GM18498 (cell line): ENCODE data around the gene ROCK1.

Source experiments
- ATAC-seq: cut with Tn5 transposase; IDR thresholded peaks from one replicate; pipeline ENCODE4 v1.9.1; 2021; ENCODE audit warnings: mild to moderate bottlenecking, moderate library complexity; ENCODE audit not compliant: unreplicated experiment

ROCK1 gene

DNA sequence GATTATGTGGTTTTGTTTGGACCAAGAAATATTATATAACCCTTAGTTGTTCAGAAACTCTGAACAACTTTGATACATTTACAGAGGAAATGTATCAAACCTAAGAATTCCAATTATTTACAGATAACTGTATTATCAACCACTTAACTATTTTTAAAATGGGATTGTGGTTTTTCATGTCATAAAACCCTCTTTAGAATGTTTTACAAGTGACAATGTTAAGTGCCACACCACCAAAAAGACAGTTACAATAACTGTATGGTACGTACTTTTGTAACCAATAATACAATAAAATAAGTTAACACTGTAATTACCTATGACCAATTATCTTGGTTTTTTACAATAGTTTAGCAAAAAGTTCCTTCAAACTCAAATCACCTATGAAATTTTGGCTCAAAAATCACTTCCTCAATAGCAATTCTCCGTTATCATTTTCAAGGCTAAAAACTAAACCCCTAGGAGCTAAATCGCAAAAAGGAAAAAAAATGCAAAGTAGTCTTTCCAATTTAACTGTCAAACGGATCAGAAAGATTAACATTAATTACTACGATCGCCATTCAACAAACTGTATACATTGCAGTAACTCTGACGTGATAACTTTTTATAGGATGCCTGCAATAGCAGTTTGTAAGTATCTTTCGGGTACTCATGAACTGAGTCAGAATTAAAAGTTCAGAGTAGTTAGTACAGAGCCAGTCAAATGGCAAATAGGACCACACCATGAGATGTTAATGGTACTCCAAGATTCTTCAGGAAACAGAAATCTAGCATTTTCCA, 1.5 kb downstream of the ROCK1 start:
- peak; percentile 1 for ATAC-seq

DNA sequence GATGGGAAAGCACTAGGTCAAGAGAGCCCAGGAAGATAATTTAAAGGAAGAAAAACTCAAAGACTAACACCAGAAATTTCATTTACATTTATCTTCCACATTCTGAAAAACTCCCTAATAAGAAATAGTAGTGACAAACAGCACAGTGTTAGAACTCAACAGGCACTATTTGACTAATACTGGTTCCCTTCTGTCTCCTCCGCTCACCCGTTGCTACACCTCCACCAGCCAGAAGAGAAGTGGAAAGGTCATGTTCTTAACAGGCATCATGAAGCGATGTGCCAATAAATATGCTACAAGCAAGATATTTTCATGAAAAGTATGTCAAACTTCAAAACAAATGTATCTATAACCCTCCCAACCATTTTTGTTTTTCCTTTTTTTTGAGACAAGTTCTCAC, 5.7 kb downstream of the ROCK1 start:
- ATAC-seq, result peak; percentile 39

DNA sequence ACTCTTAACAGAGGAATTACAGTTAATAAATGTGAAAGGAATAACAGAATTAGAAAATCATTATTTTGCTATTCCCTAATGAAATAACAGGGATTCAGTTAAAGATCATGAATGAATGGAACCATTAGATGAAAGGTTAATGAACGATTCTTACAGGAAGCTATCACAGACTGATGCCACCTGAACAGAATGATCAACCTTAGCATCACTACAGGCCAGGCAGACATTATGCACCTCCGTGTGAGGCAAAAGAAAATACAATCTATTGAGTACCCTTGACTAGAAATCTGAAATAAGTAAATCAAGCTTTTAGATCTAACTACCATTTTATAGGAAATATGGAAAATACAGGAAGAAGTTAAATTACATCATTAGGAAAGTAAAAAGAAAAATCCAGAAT, 10.4 kb downstream of the ROCK1 start:
- no peak for ATAC-seq

DNA sequence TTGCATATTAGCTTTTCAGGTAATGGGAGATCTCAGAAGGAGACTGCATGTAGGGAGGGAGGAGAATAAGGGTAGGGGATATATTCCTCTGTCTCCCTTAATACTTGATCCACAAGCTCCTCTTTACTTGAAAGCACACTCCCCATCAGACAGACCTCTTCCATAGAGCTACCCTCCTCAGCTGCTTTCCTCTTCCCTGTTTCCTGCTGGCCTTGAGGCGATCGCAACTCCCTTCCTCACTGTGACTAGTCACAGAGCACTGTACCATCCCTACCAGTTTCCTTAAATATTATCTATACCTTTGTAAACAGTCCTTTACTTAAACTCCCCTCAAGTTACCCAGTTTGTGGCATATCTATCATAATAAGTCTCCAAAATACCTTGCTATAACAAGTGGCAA, 10.9 kb downstream of the ROCK1 start:
- ATAC-seq, result no peak

DNA sequence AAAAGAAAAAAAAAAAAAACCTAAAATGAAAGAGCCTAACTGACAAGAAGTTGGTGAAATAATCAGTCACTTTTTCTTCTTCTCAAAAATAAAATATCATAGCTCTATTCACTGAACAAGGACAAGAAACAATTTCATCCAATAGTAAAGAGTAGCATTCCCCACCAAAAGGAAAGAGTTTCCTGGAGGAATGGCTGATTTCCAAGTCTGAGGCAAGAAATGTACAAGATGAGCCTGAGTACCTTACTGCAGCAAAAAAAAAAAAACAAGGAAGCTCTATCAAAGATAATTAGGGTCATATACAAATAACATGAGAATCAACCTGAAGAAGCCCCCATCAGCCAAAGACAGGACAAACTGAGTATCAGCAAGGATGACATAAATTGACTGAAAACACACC, 11.5 kb downstream of the ROCK1 start:
- no peak for ATAC-seq

DNA sequence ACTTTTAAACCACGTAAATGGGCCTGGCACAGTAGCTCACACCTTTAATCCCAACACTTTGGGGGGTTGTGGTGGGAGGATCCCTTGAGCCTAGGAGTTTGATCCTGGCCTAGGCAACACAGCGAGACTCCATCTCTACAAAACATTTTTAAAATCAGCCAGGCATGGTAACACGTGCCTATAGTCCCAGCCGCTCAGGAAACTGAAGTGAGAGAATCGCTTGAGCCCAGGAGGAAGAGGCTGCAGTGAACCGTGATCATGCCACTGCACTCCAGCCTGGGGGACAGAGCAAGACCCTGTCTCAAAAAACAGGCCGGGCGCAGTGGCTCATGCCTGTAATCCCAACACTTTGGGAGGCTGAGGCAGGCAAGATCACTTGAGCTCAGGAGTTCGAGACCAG, 12.2 kb downstream of the ROCK1 start:
- peak; percentile 83 for ATAC-seq

DNA sequence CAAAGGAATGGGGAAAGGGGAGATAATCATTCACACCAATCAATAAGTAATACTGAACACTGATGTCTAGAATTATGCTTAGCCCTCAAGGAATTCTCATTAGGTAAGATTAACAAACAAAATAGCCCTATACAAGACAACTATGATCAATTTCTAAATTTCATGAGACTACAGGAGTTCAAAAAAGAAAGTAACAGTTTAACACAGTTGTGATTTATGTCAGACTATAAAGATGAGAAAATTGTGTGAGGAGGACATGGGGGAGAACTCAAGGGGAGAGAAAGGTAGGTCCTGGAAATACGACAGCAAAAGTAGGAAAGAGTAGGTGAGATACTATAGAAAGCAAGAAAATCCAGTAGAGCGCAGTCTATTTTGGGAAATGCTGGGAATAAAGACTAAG, 14.9 kb downstream of the ROCK1 start:
- no peak for ATAC-seq

DNA sequence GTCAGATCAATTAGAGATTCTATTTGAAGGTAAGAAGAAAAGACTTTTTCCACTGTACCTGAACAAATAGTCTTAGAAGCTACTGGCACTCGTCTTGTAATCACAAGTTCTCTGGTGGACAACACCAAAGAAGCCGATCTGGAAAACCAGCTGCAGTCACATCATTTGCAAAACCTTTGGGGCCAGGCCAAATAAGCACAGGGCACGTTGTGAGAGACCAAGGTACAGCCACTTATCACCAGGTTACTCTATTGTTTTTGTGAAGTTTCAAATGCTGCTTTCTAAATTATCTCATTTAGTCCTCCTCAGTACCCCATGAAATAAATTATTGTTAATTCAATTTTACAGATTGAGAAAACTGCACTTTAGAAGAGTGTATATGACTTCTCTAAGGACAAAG, 18.5 kb downstream of the ROCK1 start:
- no peak for ATAC-seq

DNA sequence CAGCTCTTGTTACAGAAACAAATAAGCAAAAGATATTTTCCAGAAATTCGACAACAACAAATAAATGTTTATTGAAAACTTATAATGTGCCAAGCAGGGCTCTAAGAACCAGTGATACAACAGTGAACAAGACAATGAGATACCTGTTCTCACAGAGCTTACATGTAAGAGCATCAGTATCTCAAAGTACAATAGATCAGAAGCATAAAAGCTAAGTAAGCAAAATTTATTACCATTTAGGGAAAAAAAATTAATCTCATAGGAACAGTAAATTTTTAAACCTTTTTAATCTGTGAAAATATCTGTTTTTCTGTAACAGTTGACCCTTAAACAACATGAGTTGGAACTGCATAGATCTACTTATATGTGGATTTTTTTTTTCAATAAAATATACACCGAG, 20.9 kb downstream of the ROCK1 start:
- no peak for ATAC-seq

DNA sequence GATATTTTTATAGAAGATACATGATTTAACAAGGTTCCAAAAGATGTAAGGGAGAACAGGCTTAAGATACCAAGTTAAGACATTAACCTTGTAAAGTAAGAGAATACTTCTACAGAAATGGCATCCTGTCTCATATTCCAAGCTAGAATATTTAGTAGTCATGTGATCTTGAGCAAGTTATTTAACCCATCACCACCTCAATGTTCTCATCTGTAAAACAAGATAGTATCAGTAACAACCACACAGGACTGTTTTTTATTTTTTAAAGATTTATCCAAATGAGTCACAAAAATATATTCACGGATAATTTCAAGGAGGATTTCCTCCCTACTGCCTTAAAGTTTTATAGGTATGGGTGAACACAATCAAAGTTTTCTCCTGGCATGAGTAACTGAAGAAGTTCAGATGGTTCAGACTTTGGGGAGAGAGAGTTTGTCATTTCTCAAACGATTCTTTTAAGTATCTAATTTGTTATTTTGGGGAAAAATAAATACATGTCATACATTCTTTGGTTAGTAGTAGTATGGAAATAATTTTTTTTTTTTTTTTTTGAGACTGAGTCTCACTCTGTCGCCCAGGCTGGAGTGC, 25.9 kb downstream of the ROCK1 start:
- no peak for ATAC-seq

DNA sequence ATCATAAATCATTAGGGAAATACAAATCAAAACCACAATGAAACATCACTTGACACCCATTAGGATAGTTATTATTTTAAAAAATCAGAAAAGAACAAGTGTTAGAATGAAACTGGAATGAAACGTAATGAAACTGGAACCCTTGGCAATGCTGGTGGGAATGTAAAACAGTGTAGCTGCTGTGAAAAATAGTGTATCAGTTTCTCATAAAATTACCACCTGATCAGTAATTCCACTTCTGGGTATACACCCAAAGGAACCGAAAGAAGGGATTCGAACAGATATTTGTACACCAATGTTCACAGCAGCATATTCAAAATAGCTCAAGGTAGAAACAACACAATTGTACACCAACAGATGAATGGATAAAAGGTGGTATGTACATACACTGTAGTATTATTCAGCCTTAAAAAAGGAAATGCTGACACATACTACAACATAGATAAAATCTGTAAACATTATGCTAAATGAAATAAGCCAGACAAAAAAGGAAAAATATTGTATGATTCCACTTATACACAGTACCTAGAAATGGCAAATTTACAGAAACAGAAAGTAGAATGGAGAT, 27.0 kb downstream of the ROCK1 start:
- no peak for ATAC-seq

DNA sequence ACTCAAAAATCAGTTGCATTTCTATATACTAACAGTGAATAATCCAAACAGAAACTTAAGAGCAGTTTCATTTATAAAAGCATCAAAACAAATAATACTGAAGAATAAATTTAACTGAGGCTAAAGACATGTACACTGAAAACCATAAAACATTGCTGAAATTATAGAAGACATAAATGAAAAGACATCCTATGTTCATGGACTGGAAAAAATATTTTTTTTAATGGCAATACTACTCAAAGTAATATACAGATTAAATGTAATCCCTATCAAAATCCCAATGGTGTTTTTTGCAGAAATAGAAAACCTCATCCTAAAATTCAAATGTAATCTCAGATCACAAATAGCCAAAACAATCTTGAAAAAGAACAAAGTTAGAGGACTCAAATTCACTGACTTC, 28.6 kb downstream of the ROCK1 start:
- ATAC-seq, result no peak

DNA sequence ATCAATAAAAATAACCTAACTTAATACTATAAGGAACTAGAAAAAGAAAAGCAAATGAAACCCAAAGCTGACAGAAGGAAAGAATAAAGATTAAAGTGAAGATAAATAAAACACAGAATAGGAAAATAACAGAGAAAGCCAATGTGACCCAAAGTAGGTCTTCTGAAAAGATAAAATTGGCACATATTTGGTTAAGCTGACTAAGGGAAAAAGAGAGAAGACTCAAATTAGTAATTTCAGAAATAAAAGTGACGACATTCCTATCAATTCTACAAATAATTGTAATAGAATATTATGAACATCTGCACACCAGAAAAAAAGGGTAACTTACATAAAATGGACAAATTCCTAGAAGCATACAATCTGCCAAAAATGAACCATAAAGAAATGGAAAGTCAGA, 30.2 kb downstream of the ROCK1 start:
- no peak for ATAC-seq

DNA sequence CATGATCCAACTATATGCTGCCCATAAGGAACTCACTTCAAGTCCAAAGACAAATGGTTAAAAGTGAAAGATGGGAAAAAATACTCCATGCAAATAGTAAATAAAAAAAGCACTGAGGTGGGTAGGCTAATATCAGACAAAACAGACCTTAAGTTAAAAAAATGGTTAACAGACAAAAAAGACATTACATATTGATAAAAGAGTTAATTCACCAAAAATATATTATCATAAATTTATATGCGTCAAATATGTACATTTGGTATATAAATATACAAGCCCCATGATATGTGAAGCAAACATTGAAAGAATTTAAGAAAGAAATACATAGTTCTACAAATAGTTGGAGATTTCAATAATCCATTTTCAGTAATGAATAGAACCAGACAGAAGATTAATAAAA, 31.0 kb downstream of the ROCK1 start:
- no peak for ATAC-seq

DNA sequence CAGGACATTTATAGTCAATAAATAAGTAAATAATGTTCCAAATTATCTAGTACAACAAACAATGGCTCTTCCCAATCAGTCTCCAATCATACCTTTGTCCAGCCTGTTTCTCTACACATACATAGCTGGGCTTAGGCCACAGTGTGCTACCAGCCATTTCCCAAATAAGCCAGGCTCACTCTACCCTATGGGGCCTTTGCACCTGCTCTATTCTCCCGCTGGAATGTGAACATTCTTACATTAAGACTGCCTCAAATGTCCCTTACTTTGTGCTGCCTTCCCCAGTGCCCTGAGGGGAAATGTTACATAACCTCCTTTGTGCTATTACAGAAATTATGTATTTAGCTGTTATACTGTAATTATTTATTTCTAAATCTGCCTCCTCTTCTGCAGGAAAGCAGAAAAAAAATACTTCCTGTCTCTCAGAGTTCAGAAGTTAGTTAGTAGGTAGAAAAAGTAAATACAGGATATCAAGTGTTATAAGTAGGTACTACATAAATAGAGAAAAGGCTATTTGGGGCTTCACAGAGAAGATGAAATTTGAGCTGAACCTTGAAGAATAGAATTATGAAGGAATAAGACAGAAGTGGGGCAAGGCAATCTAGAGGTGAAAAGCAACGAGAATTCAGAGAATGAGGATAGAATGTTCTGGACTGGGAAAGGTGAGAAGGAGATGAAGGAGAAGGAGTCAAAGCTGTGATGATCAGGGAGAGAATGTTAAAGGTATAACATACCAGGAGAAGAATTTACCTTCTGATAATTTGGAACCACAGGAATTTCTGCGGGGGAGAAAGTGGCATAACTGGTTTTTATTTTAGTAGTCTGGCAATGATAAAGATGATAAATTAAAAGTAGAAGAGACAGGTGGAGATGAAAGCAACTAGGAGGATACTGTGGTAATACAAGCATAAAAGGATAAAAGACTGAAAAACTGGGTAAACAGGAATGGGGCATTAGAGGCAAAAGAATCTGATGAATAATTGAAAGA, 37.0 kb downstream of the ROCK1 start:
- ATAC-seq, result no peak

DNA sequence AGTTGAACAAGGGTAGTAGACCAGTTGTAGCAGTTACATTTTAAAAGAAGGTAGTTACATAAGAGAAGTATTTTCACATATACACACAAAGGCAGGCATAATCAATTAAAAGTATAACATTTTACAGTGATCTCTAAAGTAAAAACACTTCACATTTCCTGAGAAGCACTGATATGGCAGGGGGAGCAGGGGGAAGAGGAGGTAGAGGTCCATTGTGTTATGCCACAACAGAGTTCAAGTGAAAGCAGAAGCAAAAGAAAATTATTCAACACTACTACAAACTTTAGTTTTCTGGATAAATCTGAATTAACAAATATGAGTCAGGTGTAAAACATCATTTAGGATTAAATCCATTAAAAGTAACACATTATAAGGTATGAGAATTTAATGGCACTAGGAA, 38.4 kb downstream of the ROCK1 start:
- ATAC-seq, result no peak

DNA sequence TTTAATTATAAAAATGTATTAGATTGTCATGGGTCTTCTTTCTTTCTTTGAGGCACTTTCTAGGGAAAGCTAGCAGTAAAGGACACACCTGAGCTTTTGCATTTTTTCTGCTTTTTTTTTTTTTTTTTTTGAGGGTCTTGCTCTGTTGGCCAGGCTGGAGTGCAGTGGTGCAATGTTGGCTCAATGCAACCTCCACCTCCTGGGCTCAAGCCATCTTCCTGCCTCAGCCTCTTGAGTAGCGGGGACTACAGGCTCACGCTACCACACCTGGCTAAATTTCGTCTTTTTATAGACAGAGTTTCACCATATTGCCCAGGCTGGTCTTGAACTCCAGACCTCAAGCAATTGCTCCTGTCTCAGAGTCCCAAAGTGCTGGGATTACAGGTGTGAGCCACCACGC, 40.5 kb downstream of the ROCK1 start:
- ATAC-seq, result no peak

DNA sequence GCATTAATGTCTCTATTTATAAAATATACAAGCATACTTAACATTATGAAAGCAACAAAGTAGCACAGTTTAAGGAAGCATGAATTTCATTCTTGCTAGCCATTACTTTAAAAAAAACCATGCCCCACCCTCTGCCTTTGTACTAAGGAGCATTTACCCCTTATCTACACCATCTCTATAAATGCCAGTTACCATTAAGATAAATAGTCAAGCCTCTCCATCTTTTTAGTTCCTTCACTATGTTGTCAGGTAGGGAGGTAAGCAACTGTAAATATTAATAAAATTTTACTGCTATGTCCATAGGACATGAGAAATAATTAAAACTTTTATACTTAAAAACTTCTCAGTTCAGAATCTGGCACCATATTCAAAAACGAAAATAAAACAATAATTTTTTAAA, 42.1 kb downstream of the ROCK1 start:
- ATAC-seq, result no peak

DNA sequence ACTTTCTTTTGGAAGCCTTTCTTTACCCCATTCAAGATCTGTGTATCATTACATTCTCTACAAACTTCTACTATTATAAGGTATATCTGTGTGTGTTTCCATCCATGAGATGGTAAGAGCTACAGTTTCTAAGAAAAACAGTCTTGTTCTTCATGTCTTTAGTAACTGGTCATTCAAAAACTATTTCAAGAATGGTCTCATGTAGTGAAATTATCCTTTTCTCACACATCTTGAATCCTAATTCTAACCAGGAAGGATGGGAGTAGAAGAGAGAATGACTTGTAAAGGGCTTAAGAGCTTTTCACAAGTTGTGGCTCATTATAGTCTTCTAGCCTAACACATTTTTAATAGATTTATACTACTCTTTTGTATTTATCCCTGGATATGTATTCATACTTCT, 47.3 kb downstream of the ROCK1 start:
- no peak for ATAC-seq

DNA sequence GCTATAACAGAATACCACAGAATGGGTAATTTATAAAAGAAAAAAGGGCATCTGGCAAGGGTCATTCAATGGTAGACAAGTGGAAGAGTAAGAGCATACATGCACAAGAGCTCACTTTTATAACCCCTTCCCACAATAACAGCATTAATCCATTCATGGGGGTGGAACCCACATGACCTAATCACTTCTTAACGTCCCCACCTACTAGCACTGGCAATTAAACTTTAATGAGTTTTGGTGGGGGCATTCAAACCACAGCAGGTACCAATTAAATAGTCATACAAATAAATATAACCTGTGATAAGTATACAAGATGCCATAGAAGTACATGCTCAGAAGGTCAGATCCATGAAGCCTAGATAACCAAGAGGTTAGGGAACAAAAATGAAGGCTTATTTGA, 48.6 kb downstream of the ROCK1 start:
- ATAC-seq, result no peak

DNA sequence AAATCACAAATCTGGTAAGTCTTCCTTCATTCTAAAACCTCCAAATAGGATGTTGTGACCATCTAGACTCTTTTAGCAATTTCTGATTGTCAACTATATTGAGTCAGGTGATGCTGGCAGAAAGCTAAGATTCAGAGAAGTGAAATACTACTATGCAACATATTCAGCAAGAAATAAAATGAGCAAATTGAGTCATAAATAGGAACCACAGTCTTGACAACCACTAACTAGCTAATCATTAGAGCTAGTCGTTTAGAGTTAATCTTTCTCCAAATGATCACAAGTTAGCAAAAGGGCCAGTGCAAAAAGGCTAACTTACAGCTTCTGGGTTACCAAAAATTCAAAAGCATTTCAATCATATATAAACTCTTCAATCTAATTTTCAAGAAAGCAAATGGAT, 54.5 kb downstream of the ROCK1 start:
- no peak for ATAC-seq
